HG03469 (cell line): Measurements from ENCODE around the gene NFU1.
"Not testable (repeated sequence)": the region's sequence is repeated elsewhere in the genome, so short reads cannot be mapped to it uniquely, and the experiment has no call there.

Experiments
- ATAC-seq: cut with Tn5 transposase; IDR thresholded peaks from one replicate; pipeline ENCODE4 v1.9.1; 2021; ENCODE audit warnings: mild to moderate bottlenecking, moderate library complexity, moderate number of reproducible peaks; ENCODE audit not compliant: unreplicated experiment

The NFU1 gene

DNA sequence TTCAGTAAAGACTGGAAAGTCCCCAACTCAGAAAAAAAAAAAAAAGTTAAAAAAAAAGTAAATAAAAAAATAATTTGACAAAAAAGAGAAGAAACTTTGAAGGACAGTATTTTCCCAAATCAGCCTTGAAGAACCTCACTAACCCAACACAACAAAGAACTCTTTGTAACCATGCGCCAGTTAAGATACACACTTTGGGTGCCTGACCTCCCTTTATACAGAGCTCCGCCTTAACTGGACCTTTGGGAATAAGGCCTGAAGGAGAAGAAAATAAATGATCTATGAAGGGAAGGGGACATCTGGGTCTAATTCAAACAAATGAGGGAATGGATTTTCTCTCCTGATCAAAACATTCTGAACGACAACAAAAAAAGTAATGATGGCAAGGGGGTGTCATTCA is 48.0 kb downstream of the NFU1 start:
- ATAC-seq = no peak

DNA sequence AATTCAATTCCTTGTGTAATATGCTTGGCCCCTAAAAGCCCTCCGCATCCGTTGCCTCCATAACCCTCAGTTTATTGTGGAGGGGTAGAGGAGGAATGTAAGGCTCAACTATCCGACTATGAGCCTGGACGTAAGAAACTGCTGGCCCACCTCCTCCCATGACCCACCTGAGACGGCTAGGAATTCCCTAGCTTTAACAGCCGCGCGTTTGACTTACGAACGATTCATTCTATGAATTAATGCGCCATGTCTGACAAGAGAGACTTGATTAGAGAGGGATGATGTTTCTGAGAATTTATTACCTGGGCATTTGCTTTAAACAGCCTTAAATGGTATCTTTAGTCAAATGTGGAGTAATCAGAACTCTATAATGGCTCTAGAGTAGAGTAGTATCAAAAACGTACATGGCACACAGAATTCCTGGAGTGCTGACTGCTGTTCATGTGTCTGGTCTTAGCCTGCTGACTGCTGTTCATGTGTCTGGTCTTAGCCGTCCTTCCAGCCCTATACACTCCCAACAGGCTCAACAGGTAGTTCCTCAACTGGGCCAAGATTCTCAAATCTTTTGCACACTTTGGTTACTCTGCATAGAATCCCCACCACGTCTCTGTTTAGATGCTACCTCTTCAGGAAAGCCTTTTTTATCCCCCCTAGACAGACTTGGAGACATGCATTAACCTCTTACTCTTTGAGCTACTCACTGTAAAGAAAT is 49.3 kb downstream of the NFU1 start:
- ATAC-seq = no peak

DNA sequence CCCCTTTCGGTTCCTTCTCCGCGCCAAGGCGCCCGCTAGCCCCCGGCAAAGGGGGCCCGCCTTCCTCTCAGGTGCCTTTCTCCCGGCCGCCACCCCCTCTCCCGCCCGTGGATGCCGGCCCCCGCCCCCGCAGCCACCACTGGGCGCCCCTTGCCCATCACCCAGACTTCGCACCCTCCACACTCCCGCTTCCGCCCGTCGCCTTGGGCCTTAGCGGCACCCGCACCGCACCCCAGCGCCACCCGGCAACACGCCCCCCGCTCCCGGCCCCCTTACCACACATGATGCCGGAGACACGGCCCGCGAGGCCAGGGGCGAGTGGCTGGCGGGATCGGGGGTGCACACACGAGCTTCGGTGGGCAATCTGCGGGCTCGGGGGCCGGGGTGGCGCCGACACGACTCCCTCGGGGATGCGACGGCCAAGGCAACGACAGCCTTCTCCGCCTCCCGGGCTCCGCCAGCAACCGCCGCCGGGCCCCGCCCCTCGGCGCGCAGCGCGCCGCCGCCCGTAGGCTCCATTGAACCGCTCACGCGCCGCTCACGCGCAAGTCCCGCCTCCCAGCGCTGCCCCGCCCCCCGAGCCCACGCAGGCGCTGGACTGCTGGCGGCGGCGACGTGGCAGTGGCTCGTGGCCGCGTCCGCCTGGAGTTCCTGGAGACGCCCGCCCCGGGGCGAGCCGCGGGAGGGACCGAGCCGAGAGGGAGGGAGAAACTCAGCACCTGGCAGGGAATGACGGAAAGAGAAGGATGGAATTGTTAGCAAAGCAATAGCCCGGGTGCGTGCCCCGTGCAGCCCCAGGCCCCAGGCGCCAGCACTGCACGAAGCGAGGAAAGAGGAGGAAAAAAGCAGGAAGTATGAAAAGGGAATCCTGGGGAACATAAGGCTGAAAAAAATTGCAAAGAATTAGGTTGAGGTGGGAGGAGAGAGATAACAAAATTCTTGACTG is 50.2 kb downstream of the NFU1 start, which contains the start of gene GFPT1:
TSS of gene GFPT1 (minus strand) at position 439 of the 946 bp plus-strand sequence. CDS start at position 283, 156 bp downstream.
- ATAC-seq = peak; percentile 73

DNA sequence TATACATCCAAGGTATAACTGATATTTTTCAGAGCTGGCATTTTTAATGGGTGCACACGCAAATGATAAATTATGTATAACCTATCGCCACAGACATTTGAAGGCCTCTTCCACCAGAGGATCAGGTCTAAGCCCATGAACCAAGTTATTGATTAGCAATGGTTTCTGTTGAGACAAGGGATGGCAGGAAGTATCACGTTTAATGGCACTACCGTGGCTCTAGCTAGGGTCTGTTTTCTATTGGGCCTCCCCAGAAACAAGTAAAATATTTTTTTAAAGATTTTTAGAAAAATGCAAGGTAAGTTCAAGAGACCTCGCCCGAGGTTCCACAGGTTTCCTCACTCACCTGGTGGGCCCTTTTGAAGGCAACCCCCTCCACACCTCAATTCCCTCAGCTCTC is 50.9 kb downstream of the NFU1 start:
- ATAC-seq = no peak

DNA sequence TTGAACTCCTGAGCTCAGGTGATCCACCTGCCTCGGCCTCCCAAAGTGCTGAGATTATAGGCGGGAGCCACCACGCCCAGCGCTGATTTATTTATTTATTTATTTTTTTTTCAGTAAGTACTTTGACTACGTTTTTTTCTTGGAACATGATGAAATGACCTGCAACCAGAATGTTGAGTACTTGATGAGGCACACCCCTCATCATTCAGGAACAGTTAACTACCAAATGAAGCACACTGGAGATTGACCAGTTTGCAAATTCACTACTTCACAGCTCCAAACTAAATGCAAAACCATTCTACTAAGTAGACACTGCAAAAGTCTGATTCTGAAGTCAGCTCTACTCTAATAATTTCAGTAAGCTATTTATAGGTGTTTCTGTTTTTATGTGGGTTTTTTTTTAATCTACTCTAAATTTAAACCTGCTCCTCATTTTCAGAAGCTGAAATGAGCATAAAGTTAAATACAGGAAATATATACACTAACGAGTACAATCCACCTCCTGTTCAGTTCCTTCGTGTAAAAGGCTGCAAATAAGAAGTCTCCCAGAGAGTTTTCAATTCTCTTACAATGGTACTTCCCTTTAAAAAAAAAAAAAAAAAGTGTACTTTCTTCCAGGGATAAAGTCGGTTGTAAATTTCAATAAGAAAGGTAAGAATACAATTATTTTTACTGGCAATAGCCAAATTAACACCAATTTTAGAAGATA is 51.6 kb downstream of the NFU1 start:
- no peak for ATAC-seq

DNA sequence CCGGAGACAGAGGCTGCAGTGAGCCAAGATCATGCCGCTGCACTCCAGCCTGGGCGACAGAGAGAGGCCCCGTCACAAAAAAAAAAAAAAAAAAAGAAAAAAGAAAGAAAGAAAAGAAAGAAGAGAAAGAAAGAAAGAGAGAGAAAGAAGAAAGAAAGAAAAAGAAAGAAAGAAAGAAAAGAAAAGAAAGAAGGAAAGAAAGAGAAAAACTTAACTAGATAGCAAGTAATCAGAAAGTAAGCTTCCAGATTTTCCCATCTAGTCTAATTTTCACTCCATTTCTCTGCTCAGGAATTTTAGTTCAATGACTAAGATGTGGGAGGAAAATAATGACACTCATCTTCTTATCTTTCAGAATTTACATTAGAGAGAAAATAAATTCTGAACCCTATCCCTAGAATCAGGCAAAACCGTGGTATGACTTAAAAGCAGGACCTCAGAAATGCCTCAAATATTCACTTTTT is 52.6 kb downstream of the NFU1 start:
- ATAC-seq = no peak

DNA sequence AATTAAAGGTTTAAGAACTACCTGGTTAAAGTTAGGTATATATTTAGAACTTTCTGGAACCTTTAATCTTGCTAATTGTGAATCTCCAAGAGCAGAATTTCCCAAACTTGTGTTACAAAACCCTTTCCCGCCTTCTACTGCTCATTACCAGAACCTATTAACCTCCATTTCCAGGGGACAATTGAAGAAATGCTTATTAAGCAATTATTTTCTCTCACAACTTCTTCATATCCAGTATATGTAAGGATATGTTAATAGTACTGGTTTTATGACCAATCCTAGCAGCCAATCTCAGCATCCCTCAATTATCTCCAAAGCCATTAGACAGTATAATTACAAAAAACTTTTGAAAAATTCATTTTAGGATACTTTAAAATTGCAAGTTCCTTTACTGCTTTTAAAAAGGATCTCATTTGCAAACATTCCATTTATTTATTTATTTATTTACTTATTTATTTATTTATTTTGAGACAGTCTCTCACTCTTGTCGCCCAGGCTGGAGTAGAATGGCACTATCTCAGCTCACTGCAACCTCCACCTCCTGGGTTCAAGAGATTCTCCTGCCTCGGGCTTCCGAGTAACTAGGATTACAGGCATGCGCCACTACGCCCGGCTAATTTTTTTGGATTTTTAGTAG is 53.9 kb downstream of the NFU1 start:
- ATAC-seq = no peak

DNA sequence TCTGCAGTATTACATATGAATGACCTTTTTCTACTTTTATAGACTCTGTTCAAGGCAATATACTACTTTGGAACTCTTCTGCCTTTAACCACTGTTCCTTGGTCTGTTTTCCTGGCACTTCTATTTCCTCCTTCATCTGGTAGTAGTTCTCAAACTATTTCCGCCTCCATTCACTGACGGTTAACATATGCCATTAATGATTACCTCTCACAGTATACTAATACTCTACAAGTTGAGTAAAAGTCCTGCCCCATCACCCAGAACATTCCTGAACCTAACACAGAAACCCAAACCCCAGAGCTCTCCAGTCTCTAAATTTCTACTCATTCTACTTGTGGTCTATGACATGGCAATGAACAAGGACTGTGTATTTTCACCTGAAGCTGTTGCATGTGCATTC is 54.7 kb downstream of the NFU1 start:
- no peak for ATAC-seq

DNA sequence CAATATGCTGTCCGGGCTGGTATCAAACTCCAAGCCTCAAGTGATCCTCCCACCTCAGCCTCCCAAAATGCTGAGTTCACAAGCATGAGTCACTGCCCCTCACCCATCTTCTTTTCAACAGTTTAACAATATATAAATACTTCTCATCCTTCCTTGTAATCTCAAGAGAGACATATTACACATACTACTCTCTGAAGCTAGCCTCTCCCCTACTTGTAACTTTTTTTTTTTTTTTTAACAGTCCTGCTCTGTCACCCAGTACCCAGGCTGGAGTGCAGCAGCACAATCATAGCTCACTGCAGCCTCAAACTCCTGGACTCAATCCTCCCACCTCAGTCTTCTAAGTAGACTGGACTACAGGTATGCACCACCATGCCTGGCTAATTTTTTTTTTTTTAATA is 55.9 kb downstream of the NFU1 start:
- ATAC-seq = no peak

DNA sequence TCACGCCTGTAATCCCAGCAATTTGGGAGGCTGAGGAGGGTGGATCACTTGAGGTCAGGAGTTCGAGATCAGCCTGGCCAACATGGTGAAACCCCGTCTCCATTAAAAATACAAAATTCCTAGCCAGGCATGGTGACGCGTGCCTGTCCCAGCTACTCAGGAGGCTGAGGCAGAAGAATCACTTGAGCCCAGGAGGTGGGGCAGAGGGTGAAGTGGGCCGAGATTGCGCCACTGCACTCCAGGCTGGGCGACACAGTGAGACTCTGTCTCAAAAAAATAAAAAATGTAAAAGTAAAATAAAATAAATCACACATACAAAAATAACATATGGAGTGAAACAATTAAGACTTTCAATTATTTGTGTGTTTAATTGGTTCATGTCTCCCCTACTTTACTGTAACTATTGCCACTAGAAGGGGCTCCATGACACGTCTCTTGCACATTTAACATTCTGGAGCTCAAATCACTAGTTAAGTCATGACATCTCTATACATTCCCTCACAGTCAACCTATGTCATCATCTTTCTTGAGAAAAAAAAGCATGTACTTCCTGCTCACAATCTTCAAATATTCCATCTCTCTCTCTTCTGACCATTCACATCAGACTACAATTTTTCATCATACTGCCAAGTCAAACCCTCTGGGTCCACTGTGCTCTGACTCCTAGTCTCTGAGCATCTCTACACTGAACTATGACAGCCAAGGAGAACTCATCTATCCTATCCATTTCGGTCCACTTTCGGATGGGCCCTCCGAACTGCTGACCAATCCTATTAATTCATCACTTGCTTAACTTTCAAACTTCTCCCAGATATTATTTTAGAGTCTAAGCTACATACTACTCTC is 56.9 kb downstream of the NFU1 start:
- no peak for ATAC-seq

DNA sequence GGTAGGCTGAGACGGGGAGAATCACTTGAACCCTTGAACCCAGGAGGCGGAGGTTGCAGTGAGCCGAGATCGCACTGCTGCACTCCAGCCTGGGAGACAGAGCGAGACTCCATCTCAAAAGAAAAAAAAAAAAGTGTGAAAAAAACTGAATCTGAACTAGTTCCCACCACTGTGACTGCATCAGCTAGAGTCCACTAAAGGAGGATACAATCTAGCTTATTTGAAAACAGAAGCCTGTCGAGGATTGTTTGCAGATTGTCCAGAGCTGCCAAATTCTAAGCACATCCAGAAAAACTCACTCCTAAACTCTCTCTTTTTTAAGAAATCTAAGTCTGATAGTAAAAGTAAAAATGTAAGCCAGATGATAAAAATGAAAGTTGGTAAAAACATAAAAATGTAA is 60.8 kb downstream of the NFU1 start:
- no peak for ATAC-seq

DNA sequence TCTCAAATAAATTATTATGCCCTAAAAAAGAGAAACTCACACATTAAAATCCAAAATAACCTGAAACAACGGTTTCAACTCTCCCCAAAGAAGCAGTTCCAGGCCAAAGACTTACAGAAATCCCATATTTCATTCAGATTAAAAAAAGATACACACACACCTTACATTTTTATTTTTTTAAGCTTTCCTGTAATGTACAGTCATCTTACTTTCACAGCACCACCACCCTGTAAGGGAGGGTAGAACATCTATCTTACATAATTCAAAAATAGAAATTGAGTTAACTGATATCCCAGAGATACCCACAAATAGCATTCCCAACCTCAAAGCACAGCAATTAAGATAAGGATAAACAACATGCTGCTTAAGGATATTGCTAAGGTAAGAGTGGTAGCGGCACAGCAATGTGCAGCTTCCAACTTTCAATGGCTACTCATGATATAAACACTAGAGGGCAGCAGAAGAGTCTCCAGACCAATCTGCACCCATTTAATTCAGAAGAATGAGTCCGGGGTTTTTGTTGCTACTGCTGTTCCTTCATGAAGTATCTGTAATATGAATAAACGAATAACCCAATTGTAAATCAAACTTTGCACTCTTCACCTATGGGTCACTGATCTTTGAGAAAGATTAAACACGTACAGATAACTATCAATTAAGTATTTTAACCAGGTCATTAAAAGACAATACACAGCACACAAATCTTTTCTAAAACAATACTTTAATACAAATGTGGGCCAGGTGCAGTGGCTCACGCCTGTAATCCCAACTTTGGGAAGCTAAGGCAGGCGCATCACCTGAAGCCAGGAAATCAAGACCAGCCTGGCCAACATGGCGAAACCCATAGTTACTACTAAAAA is 61.5 kb downstream of the NFU1 start:
- ATAC-seq = no peak

DNA sequence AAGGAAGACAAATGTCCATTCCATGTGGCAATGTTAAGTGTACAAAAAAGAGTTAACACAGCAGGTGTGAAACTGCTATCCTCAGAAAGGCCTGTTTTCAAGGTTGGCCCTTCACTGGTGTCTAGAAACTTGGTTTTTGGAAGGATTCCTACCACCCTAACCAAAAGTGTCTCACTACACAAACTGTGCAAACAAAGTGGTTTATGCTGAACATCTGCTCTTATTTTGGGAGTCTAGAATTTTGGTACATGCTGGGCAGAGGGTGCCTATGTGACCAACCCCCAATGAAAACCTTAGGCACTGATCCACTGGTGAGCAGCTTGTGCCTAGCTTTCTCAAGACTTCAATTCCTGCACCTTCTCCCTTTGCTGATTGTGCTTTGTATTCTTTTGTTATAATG is 64.5 kb downstream of the NFU1 start:
- no peak for ATAC-seq

DNA sequence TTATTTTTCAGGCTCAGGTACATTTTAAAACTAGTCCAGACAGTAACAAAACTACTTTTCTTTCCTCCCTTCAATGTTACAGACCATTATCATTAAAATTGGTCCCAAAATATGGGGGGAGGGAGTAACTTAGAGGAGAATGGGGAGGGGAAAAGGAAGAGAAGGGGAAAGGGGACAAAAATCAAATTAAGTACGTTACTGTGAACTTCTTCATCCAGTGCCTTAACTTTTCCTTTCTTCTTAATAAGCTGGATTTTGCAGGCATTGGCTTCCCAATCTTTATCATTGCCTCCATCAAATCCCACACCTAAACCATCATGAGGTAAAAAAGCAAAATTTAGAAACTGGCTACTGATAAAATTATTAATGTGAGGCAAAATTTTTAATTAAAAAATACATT is 67.4 kb downstream of the NFU1 start:
- ATAC-seq = no peak

DNA sequence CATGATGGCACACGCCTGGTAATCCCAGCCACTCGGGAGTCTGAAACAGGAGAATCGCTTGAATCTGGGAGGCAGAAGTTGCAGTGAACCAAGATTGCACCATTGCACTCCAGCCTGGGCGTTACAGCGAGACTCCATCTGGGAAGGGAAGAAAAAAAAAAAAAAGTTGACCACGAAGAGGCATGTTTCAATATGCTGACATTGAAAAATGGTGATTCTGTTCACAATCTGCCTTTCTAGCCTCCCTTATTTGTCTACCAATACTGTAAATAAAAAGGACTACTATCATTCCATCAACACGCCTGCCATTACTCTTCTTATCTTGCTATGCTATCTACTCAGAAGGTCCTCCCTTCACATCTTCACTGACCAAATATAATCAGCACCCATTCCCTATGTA is 68.6 kb downstream of the NFU1 start:
- ATAC-seq = no peak

DNA sequence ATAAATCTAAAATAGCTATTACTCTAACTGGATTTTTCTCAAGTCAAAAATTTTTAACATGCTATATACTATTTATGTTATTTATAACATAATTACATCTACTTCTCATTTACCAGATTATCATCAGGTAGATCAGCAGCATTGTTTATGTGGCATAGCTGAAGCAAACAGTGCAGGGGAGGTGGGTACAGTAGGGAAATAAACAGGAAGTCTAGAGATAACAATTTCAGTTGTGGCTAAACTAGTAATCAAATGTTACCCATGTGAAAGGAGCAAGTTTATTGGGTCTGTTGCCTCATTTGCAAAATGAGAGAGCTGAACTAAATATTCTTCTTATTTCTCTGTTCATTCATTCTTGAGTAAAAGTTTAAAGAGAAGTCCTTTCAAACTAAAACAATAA is 77.9 kb downstream of the NFU1 start:
- ATAC-seq = no peak

DNA sequence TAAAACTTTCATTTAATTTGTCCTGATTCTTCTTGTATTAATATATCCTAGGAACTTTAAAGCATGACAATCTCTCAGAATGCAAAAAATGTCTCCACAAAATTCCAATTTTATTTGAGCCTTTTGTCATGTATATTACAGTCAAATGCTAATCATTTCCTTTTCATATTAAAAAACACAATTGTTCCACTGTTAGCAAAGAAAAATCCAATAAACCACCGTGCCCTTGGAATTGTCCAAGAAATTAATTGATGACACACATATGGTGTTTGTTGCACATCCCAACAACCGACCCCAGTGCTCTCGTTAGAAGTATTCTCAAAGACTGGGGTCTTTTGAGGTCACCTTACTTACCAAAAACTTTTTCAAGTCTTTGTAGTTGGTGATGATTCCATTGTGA is 78.3 kb downstream of the NFU1 start:
- ATAC-seq = no peak

DNA sequence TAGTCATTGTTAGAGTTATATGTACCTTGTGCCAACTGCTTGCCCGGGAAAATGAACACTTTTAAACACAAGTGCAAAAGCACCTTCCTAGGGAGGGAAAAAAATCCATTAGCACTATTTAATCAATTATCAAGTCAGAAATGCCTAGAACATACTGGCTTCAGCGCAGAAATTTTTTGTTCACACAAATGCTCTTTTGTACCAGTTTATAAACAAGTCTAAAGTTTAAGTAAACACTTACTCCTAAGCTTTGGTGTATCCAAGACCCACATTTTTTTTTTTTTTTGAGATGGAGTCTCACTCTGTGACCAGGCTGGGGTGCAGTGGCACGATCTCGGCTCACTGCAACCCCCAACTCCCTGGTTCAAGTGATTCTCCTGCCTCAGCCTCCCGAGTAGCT is 80.8 kb downstream of the NFU1 start:
- no peak for ATAC-seq

DNA sequence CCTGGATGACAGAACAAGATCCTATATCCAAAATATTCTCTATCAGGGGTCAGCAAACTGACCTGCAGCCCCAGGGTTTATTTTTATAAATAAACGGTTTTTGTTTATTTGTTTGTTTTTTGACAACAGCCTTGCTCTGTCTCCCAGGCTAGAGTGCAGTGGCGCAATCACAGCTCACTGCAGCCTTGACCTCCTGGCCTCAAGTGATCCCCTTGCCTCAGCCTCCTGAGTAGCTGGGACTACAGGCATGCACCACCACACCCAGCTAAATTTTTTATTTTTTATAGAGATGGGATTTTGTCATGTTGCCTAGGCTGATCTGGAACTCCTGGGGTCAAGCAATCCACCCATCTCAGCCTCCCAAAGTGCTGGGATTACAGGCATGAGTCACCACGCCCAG is 82.3 kb downstream of the NFU1 start:
- ATAC-seq = not testable (repeated sequence)
